Skeletal muscle tissue (tissue), 4 donors: Measurements from ENCODE around the gene UNC5C. TPM values are rescaled to one million over a fixed set of nuclear protein-coding genes. Genes with fewer than 3 reads are reported as not detected.

ENCODE experiments used
- H3K27ac ChIP-seq: one replicate; pipeline ENCODE4 v1.7.0; 2013; ENCODE audit warnings: mild to moderate bottlenecking, low read depth, low read length, inconsistent platforms
- H3K27me3 ChIP-seq, 3 donors: one replicate each; pipeline ENCODE4 v1.7.0; 2013; ENCODE audit warnings: low read length in 3 of 3; ENCODE audit not compliant: control insufficient read depth in 3 of 3, insufficient read depth in 3 of 3
- H3K36me3 ChIP-seq, 3 donors: one replicate each; pipeline ENCODE4 v1.7.0; 2013; ENCODE audit warnings: low read length in 3 of 3; ENCODE audit not compliant: control insufficient read depth in 3 of 3, insufficient read depth in 3 of 3
- H3K4me1 ChIP-seq, 3 donors: one replicate each; pipeline ENCODE4 v1.7.0; 2013; ENCODE audit warnings: low read length in 3 of 3, mild to moderate bottlenecking in 3 of 3; ENCODE audit not compliant: control insufficient read depth in 3 of 3, insufficient read depth in 3 of 3
- H3K4me3 ChIP-seq, 3 donors: one replicate each; pipeline ENCODE4 v1.7.0; 2013; ENCODE audit warnings: low read length in 3 of 3
- H3K9ac ChIP-seq, 3 donors: one replicate each; pipeline ENCODE4 v1.7.0; 2013; ENCODE audit warnings: low read length in 3 of 3, mild to moderate bottlenecking in 3 of 3, moderate library complexity in 2 of 3, low read depth in 1 of 3
- H3K9me3 ChIP-seq, 3 donors: one replicate each; pipeline ENCODE4 v1.7.0; 2013; ENCODE audit warnings: low read length in 3 of 3; ENCODE audit not compliant: control insufficient read depth in 3 of 3
- total RNA-seq: library from RNA; depleted of rRNA; stranded (reverse); fragments of >200 nt; gene quantifications from one replicate; pipeline ENCODE4 v1.2.3, GENCODE V29; 2014
- donor health status: Osteomylitis.

Gene UNC5C
- total RNA-seq, 1 donor from 2014 or later = 1.0 TPM

DNA sequence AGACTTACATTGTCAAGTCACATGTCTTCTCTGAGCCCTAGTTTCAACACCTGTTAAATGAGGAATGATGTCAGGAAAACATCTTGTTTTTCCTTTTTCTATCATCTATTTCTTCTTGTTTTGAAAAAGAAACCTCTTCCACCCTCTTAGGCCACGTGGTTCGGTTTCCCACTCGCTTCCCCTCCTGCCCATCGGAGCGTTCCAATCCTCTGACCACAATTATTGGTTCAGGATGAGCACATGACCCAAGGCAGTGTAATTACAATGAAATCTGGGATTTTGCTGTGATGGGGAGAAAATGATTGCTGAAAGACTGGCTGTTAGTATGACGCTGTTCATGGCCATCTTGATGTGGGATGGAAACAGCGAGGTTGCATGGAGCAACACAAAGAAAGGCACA, 186.7 kb downstream of the UNC5C start:
- Histone ChIP-seq H3K4me3 (no peak overlapping the region), H3K36me3 (no peaks in the 10 kb centered on the region), H3K4me1 (no peaks in the 10 kb centered on the region), H3K9me3 (no peaks in the 10 kb centered on the region), H3K27ac (no peak overlapping the region), H3K9ac (no peak overlapping the region), H3K27me3 (no peaks in the 10 kb centered on the region)

GRCh38 chr4:95361696-95361965, 187.1 kb downstream of the UNC5C start:
- no peaks in the 10 kb centered on the region for H3K4me1 ChIP-seq
- H3K4me3 ChIP-seq = no peak overlapping the region
- H3K9me3 ChIP-seq = no peaks in the 10 kb centered on the region
- no peak overlapping the region for H3K9ac ChIP-seq
- no peaks in the 10 kb centered on the region for H3K27me3 ChIP-seq
- no peak overlapping the region for H3K27ac ChIP-seq
- H3K36me3 ChIP-seq = no peaks in the 10 kb centered on the region

- no peaks in the 10 kb centered on the region for H3K9me3 ChIP-seq
- H3K4me1 ChIP-seq = no peaks in the 10 kb centered on the region
- no peak overlapping the region for H3K9ac ChIP-seq
- no peaks in the 10 kb centered on the region for H3K36me3 ChIP-seq
- H3K27ac ChIP-seq = no peak overlapping the region
- no peak overlapping the region for H3K4me3 ChIP-seq
- no peaks in the 10 kb centered on the region for H3K27me3 ChIP-seq
These were observed 187.7 kb downstream of the UNC5C start for GRCh38 chr4:95360906-95361695.

- H3K9ac ChIP-seq = no peak overlapping the region
- no peaks in the 10 kb centered on the region for H3K36me3 ChIP-seq
- H3K9me3 ChIP-seq = no peaks in the 10 kb centered on the region
- no peak overlapping the region for H3K4me3 ChIP-seq
- no peaks in the 10 kb centered on the region for H3K4me1 ChIP-seq
- no peak overlapping the region for H3K27ac ChIP-seq
- H3K27me3 ChIP-seq = no peaks in the 10 kb centered on the region
These were observed 188.4 kb downstream of the UNC5C start for GRCh38 chr4:95360256-95360903.

GRCh38 chr4:95358421-95358820, 190.4 kb downstream of the UNC5C start:
- Histone ChIP-seq H3K36me3 (no peaks in the 10 kb centered on the region), H3K9ac (no peak overlapping the region), H3K4me1 (no peaks in the 10 kb centered on the region), H3K4me3 (no peak overlapping the region), H3K27ac (no peak overlapping the region), H3K9me3 (no peaks in the 10 kb centered on the region), H3K27me3 (no peaks in the 10 kb centered on the region)

DNA sequence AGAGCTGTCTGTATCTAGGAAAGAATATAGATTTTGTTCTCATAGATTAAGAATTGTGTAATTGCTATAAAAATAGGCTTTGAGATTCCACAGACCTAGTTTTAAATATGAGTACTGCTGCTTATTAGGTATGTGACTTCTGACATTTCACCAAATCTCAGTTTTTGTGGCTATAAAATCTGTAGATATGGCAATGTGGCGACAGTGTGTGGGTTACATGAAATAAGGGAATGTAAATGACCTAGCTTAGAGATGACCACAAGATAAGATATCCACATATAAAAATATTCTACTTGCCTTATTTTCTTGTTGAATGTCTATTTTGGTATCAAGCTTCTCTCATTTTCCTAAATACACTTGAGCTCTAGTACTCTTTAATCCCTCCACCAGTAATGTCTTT, 193.8 kb downstream of the UNC5C start:
- Histone ChIP-seq H3K36me3 (no peaks in the 10 kb centered on the region), H3K9ac (no peak overlapping the region), H3K27ac (no peak overlapping the region), H3K4me3 (no peak overlapping the region), H3K9me3 (no peaks in the 10 kb centered on the region), H3K27me3 (no peaks in the 10 kb centered on the region), H3K4me1 (no peaks in the 10 kb centered on the region)

- no peak overlapping the region for H3K9ac ChIP-seq
- H3K27ac ChIP-seq = no peak overlapping the region
- H3K9me3 ChIP-seq = peaks cover 0 to 3% (median 2%) of the 10 kb centered on the region in 3 donors
- H3K4me1 ChIP-seq = no peaks in the 10 kb centered on the region
- no peak overlapping the region for H3K4me3 ChIP-seq
- no peaks in the 10 kb centered on the region for H3K27me3 ChIP-seq
- no peaks in the 10 kb centered on the region for H3K36me3 ChIP-seq
These were observed 200.4 kb downstream of the UNC5C start for GRCh38 chr4:95348418-95348817.

- Histone ChIP-seq H3K27ac (no peak overlapping the region), H3K4me1 (no peaks in the 10 kb centered on the region), H3K36me3 (no peaks in the 10 kb centered on the region), H3K27me3 (no peaks in the 10 kb centered on the region), H3K4me3 (no peak overlapping the region), H3K9me3 (peaks cover 0 to 4% (median 3%) of the 10 kb centered on the region in 3 donors), H3K9ac (no peak overlapping the region)
These were observed 205.5 kb downstream of the UNC5C start for GRCh38 chr4:95343235-95343634.

- no peaks in the 10 kb centered on the region for H3K27me3 ChIP-seq
- H3K9me3 ChIP-seq = peaks cover 0 to 1% (median 0%) of the 10 kb centered on the region in 3 donors
- no peak overlapping the region for H3K4me3 ChIP-seq
- H3K27ac ChIP-seq = no peak overlapping the region
- H3K9ac ChIP-seq = no peak overlapping the region
- no peaks in the 10 kb centered on the region for H3K4me1 ChIP-seq
- no peaks in the 10 kb centered on the region for H3K36me3 ChIP-seq
These were observed 208.6 kb downstream of the UNC5C start for GRCh38 chr4:95340191-95340590.

DNA sequence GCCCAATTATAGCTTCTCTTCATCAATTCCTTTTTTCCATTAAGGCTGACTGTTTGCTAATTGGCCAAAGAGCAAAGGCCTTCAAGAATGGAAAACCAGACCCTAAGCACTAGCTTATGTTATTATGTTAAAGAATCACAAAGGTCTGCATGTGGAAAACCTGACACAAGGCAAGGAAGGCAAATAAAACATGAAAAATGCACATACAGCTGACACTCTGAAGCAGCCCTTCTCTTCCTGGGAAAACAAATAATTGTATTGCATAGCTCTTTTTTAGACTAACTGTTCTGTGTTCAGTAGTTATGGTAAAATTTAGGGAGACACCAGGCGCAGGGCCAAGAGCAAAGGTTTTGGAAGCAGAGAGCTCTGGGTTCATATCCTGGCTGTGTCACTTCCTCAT, 223.1 kb downstream of the UNC5C start:
- Histone ChIP-seq H3K36me3 (no peaks in the 10 kb centered on the region), H3K27ac (no peak overlapping the region), H3K4me3 (no peak overlapping the region), H3K4me1 (no peaks in the 10 kb centered on the region), H3K9me3 (no peaks in the 10 kb centered on the region), H3K9ac (no peak overlapping the region), H3K27me3 (no peaks in the 10 kb centered on the region)
